ENCODE measurements around the gene TEC.

DNA sequence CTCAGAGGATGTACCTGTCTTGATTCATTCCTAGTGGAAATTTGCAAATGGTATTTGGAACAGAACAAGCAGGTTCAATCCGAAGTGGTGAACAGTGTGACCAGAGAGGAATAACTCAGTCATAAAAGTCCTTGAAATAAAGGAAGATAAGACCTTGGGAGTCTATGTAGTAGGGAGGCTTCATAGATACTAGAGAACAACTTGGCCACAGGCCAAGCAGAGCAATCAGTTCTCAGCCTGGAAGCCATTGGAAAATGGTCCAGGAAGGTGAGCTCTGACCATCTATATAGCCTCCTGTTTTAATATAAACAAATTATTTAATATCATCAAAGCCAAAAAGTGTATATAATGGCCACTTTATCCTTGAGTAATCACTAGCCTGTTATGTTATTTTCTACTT, 146.9 kb downstream of the TEC start:
- no peak for TF ChIP-seq GATA3 (IDR thresholded peaks at IDR 0.05; ENCODE audit: low read depth, low read length)
- no peak for TF ChIP-seq GATA2 (IDR thresholded peaks at IDR 0.05; ENCODE audit: low read depth, low read length)

All from SH-SY5Y (cell line).